PC-9 (cell line): ENCODE measurements around the gene RTP4.

Experiments used
- CTCF ChIP-seq: fragments of 200-600 bp; sonication (generic); conservative IDR thresholded peaks from 2 replicates; pipeline ENCODE4 v1.6.1; 2017; ENCODE audit warnings: mixed run types, antibody characterized with exemption, mild to moderate bottlenecking, moderate library complexity
- EZH2 ChIP-seq: fragments of 200-600 bp; sonication (generic); IDR thresholded peaks from 2 replicates; pipeline ENCODE4 v1.8.0; 2017; ENCODE audit warnings: antibody characterized with exemption, low read depth

- TF ChIP-seq CTCF = no peak
- no peak for TF ChIP-seq EZH2
Observed at GRCh38 chr3:187370051-187370450, 1.9 kb downstream of the RTP4 start.
